RPMI7951 (cell line): ENCODE results near the gene S100A14. TPM values are rescaled to one million over a fixed set of nuclear protein-coding genes. Genes with fewer than 3 reads are reported as not detected.
"Not testable (repeated sequence)": the region's sequence is repeated elsewhere in the genome, so short reads cannot be mapped to it uniquely, and the experiment has no call there.

Source experiments
- DNase-seq: peaks from one replicate; pipeline ENCODE4 v3.0.0-alpha.2; 2012; ENCODE audit warnings: low read depth
- total RNA-seq: library from RNA; depleted of rRNA; stranded (reverse); fragments of >200 nt; shearing (Covaris generic); gene quantifications from 2 replicates; pipeline ENCODE4 v1.2.3, GENCODE V29; 2014; rRNA removed

The S100A14 gene
- 0.39 TPM in 1 of 2 replicates, not detected in the other for total RNA-seq

DNA sequence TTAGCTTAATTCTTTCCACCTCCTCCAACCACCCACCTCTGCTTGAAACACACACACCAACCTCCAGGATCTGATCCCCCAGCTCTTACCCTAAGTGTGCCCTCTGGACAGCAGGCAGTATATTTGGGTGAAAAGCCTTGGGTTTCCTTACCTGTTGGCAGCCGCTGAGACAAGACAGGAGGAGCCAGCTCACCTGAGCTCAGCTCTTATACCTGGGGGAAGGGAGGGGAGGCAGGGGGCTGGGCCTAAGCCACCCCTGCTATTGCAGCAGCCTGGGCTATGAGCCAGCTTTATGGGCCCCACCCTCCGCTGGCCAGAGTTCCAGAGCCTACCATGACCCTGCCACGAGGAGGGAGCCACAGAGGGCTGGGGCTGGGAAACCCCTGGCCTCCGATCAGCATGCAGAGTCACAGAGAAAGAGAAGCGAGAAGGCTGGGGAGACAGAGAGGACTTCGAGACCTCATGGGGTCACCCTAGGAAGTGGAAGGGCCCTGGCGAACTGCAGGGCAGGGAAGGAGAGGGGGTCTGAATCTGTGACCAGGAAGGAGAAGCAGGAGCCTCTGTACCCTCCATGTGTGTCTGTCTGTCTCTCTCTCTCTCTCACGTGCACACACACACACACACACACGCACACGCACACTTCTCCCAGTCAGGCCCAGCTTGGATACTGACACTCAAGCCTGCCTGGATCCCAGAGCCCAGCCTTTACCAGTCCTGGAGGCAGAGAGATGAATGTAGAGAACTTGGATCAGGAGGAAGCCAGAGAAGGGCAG is at the start of gene S100A14:
Gene S100A14, minus strand, starts transcription at position 182 of the 773 bp plus-strand sequence. CDS start 467 bp downstream, outside the sequence.
- no peak for DNase-seq

DNA sequence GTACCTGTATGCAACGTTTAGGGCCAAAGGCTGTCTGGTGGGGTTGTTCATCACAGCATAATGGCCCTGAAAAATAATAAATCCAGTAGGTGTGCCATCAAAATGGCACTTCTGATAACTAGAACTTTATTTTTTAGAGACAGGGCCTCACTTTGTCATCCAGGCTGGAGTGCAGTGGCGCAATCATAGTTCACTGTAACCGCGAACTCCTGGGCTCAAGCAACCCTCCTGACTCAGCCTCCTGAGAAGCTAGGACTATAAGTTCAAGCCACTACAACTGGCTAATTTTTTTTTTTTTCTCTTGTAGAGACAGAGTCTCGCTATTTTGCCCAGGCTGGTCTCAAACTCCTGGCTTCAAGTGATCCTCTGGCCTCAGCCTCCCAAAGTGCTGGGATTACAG is 47.1 kb upstream of the S100A14 start:
- peak; percentile 31 for DNase-seq

- DNase-seq, result no peak
These were observed 46.1 kb upstream of the S100A14 start for GRCh38 chr1:153662269-153662668.

GRCh38 chr1:153661111-153661708 is 45.1 kb upstream of the S100A14 start:
- DNase-seq, result peak; percentile 25

DNA sequence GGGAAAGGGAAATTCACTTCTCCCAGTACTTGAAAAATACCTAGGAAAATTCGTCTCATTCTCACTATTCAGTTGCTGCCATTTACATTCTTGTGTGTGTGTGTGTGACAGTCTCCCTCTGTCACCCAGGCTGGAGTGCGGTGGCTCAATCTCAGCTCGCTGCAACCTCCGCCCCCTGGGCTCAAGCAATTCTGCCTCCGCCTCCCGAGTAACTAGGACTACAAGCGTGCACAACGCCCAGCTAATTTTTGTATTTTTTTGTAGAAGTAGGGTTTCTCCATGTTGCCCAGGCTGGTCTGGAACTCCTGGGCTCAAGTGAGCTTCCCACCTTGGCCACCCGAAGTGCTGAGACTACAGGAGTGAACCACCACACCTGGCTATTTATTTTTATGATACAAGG is 43.5 kb upstream of the S100A14 start:
- no peak for DNase-seq

- DNase-seq, result no peak
These were observed 43.0 kb upstream of the S100A14 start for GRCh38 chr1:153659175-153659534.

DNA sequence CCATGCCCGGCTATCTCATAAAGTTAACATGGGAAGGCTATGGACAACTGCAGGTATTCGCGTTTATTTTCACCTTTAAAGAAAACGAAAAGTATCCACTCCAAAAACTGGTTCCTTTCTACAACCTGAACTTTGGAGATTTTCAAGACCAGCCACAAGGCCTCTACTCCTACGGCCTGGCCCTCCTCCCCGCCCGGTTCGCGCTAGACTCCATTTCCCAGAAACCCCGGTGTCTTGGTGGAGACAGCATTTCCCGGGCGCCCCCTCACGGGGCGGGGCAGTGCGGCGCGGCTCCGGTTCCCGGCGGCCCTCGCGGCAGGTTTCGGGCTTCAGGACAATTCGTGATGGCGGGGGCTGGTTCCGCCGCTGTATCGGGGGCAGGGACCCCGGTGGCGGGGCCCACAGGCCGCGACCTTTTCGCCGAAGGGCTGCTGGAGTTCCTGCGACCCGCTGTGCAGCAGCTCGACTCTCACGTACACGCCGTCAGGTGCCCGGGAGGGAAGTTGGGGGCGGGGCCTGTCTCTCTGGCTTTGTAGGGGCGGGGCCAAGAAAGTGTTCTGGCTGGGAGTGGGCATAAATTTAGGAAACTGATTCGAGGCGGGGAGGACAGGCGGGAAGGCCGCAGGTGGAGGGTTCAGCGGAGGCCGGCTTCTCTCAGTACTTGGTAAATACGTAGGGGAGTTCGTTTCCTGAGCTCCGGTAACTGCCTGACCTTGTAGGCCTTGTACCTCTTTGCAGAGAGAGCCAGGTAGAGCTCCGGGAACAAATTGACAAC is 42.5 kb upstream of the S100A14 start, which contains the start of gene SNAPIN:
Gene SNAPIN, plus strand, starts transcription at position 304 of the 775 bp plus-strand sequence. Its CDS starts 41 bp downstream, at position 345.
- DNase-seq, result peak; percentile 86

DNA sequence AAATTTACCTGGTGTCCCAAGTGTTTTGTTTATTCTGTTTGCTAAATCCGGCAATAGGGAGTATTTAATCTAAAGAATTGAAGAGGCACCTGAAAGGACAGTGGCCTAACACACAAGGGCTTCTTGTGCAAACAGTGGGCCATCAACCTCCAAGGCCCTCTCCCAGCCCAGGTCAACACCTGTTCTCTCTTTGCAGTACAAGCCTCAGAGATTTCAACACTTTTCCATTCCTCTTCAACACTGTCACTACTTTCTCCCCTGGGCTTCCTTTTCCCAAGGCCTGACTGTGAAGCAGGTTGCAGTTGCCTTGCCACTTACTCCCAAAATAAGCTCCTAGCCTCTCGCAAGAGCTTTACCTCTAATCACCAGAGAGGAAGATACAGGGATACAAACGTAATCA is 39.2 kb upstream of the S100A14 start:
- DNase-seq, result no peak

DNA sequence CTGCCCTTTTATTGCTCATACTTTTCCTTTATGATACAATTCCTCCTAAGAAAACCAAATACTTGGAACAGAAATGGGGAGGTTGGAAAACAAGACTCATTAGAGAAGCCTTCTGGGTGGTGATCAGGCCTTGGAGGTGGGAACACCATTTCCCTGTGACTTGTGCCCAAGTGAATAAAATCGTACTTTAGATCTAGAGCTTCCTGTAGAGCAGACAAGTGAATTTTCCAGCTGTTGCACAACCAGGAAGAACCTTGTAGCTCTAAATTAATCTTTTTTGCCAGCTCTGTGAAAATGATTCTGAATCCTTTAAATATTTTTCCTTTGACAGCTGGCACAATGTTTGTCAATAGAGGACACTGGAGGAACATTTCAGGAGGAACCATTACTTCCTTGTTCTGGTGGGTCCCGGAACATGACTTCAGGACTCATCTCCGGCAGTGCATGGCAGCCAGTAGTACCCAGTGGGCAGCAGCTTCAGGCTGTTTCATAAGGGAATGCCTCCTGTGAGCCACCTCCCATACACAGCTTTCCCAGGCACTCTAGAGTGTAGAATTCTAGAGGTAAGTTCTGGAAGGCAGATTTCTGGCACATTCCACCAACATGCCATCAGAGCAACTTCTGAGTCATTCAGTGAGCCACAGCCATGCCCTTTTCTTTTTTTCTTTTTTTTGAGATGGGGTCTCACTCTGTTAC is 36.8 kb upstream of the S100A14 start:
- peak; percentile 42 for DNase-seq

GRCh38 chr1:153651771-153652170 is 35.6 kb upstream of the S100A14 start:
- no peak for DNase-seq

GRCh38 chr1:153649863-153650235 is 33.7 kb upstream of the S100A14 start:
- DNase-seq, result no peak

DNA sequence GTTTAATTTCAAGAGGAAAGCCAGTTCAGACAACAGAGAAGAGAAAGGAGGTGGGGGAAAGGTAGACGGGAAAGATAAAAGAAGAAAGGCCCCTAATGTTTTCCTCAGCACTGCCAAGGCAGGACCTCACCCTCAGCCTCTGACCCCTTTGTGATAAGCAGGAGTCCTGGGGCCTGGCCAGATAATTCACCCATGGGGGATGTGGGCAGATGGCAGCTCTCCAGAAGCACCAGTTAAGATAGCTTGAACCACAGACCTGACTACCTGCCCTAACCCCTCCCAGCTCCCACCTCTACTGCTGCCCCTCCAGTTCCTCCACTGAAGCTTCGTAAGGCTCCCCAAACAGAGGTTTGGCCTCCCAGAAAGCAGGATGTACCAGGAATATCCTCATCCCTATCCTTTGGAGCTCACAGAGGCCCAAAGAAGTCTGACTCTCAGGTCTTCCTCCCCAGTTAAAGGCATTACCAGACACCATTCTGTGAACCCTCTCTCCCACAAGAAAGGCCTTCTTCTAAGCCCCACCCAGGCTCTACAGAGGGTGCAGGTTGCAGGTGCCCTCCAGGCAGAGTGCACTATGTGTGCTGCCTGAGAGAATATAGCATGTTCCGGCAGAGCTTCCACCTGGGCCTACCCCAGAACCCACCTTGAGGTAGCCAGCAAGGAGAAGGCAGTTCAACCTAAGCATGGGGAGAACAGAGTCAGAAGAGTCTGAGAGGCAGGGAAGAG is 33.2 kb upstream of the S100A14 start:
- DNase-seq, result no peak

- no peak for DNase-seq
These were observed 32.0 kb upstream of the S100A14 start for GRCh38 chr1:153648000-153648643.

GRCh38 chr1:153647346-153647714 is 31.2 kb upstream of the S100A14 start:
- no peak for DNase-seq

- no peak for DNase-seq
These were observed 30.7 kb upstream of the S100A14 start for GRCh38 chr1:153646672-153647345.

- DNase-seq, result no peak
These were observed 27.7 kb upstream of the S100A14 start for GRCh38 chr1:153643816-153644215.

- no peak for DNase-seq
These were observed 27.0 kb upstream of the S100A14 start for GRCh38 chr1:153643100-153643499.

- no peak for DNase-seq
These were observed 26.0 kb upstream of the S100A14 start for GRCh38 chr1:153642161-153642560.

DNA sequence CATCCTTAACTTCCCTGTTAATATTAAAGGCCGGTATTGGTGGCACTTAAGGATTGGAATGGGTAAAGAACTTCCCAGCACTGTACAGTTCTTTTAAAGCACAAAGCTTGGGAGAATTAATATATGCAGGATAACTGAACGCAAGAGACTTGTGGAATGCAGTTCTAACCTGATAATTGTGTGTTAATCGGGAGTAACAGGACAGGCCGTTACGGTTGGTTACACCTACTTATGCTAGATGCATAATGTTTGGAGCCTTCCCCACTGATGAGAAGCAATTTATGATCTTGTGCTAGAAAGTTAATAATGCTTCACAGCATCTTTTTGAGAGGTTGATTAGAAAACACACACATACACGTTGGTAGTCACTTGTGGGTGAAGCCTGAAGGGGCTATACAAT is 24.7 kb upstream of the S100A14 start:
- DNase-seq, result no peak

GRCh38 chr1:153640213-153640612 is 24.1 kb upstream of the S100A14 start:
- not testable (repeated sequence) for DNase-seq
